Thyroid gland (tissue), 4 donors: Measurements from ENCODE around the gene PER3. TPM values are rescaled to one million over a fixed set of nuclear protein-coding genes. Genes with fewer than 3 reads are reported as not detected.

Experiments used
- DNase-seq, 2 donors: peaks; one replicate each; pipeline ENCODE4 v3.0.0-alpha.2; 2019
- H3K27ac ChIP-seq, 3 donors: fragments of 200-600 bp; sonication (generic); 1 replicate in 2 of 3; 2 replicates in 1 of 3; pipeline ENCODE4 v1.5.1; 2016 to 2019; ENCODE audit warnings: mild to moderate bottlenecking in 1 of 3, moderate library complexity in 1 of 3
- H3K27me3 ChIP-seq: fragments of 200-600 bp; sonication (generic); one replicate; pipeline ENCODE4 v1.5.1; 2019
- H3K36me3 ChIP-seq, 2 donors: fragments of 200-600 bp; sonication (generic); one replicate each; pipeline ENCODE4 v1.5.1; 2016 to 2019
- H3K4me1 ChIP-seq, 2 donors: fragments of 200-600 bp; sonication (generic); one replicate each; pipeline ENCODE4 v1.5.1; 2017 to 2019
- H3K4me3 ChIP-seq, 3 donors: fragments of 200-600 bp; sonication (generic); replicated peaks in 1 of 3; 1 replicate in 2 of 3; 2 replicates in 1 of 3; pipeline ENCODE4 v1.5.1; 2016; ENCODE audit warnings: mild to moderate bottlenecking in 1 of 3
- H3K9me3 ChIP-seq: fragments of 200-600 bp; sonication (generic); one replicate; pipeline ENCODE4 v1.5.1; 2017
- CTCF ChIP-seq, 6 experiments: fragments of 200-600 bp in 3 of 6; fragments of 450-650 bp in 3 of 6; sonication (generic) in 3 of 6; IDR thresholded peaks; one replicate each; pipeline ENCODE4 v1.5.1; 2016 to 2019; ENCODE audit warnings: antibody characterized with exemption in 6 of 6, mild to moderate bottlenecking in 2 of 6, inconsistent platforms in 1 of 6, moderate library complexity in 1 of 6
- POLR2A ChIP-seq, 2 donors: fragments of 450-650 bp; IDR thresholded peaks; one replicate each; pipeline ENCODE4 v1.6.1; 2017; ENCODE audit warnings: antibody characterized with exemption in 2 of 2, mild to moderate bottlenecking in 2 of 2, moderate library complexity in 1 of 2
- WGBS, 2 donors: methylation state at CpG; one replicate each; pipeline ENCODE4 v1.1.5; 2017; 5-methylcytosine and 5-hydroxymethylcytosine counted together
- intact Hi-C: fragments of 100-400 bp; cut with DNase I; formaldehyde crosslinking; loops from one replicate; pipeline ENCODE4 v1.15.1; 2023
- total RNA-seq, 4 donors: library from RNA; depleted of rRNA; stranded (reverse); fragments of >200 nt; gene quantifications; one replicate each; pipeline ENCODE4 v1.2.3, GENCODE V29; 2016

PER3 gene
- total RNA-seq, 4 donors from 2014 or later: 8.9 to 30.9 (median 20.9) TPM

- H3K4me3 ChIP-seq: no peak overlapping the region
- H3K4me1 ChIP-seq: no peaks in the 10 kb centered on the region
- intact Hi-C loops: no loop called here
- H3K27me3 ChIP-seq: no peaks in the 10 kb centered on the region
- 93 to 94% methylated on average over 6 of the region's 6 CpGs for WGBS, 2 donors
- DNase-seq: no peak
- H3K36me3 ChIP-seq: peaks cover 22 to 51% of the 10 kb centered on the region in 2 donors
- TF ChIP-seq POLR2A (IDR thresholded peaks at IDR 0.05): no peak
- no peak for TF ChIP-seq CTCF (IDR thresholded peaks at IDR 0.05)
- no peaks in the 10 kb centered on the region for H3K9me3 ChIP-seq
- H3K27ac ChIP-seq: no peak overlapping the region
Measured at GRCh38 chr1:7811476-7811875, 27.4 kb downstream of the PER3 start.

- H3K36me3 ChIP-seq: peaks cover 22 to 40% of the 10 kb centered on the region in 2 donors
- intact Hi-C loops: no loop called here
- WGBS, 2 donors: 98% methylated on average over 3 of the region's 3 CpGs
Measured at GRCh38 chr1:7813677-7814373, 29.7 kb downstream of the PER3 start.

GRCh38 chr1:7821282-7821681 lies 37.2 kb downstream of the PER3 start:
- Histone ChIP-seq H3K4me3 (no peak overlapping the region), H3K9me3 (no peaks in the 10 kb centered on the region), H3K27ac (no peak overlapping the region), H3K36me3 (peaks cover 15 to 37% of the 10 kb centered on the region in 2 donors), H3K27me3 (no peaks in the 10 kb centered on the region), H3K4me1 (no peaks in the 10 kb centered on the region)
- intact Hi-C loops: no loop called here
- TF ChIP-seq POLR2A (IDR thresholded peaks at IDR 0.05) (no peak), CTCF (IDR thresholded peaks at IDR 0.05) (no peak)
- WGBS, 2 donors: 82 to 92% methylated on average over 3 of the region's 3 CpGs
- no peak for DNase-seq

More at GRCh38 chr1:7813677-7814373, 29.7 kb downstream of the PER3 start:
- Histone ChIP-seq H3K9me3 (no peaks in the 10 kb centered on the region), H3K4me1 (no peaks in the 10 kb centered on the region), H3K27ac (no peak overlapping the region), H3K27me3 (no peaks in the 10 kb centered on the region), H3K4me3 (no peak overlapping the region)
- no peak for DNase-seq
- TF ChIP-seq CTCF (IDR thresholded peaks at IDR 0.05) (no peak), POLR2A (IDR thresholded peaks at IDR 0.05) (no peak)

- Histone ChIP-seq H3K4me1 (no peaks in the 10 kb centered on the region), H3K27me3 (no peaks in the 10 kb centered on the region), H3K4me3 (no peak overlapping the region), H3K27ac (peak overlapping the region in 2 of 3 donors; percentile 16 to 69), H3K9me3 (no peaks in the 10 kb centered on the region), H3K36me3 (peaks cover 29 to 43% of the 10 kb centered on the region in 2 donors)
- intact Hi-C loops: no loop called here
- DNase-seq: peak; percentile 90 to 91
- WGBS, 2 donors: 30 to 40% methylated on average over 8 of the region's 8 CpGs
- TF ChIP-seq POLR2A (IDR thresholded peaks at IDR 0.05): no peak
- no peak for TF ChIP-seq CTCF (IDR thresholded peaks at IDR 0.05)
Measured at GRCh38 chr1:7824701-7825100, 40.6 kb downstream of the PER3 start.

GRCh38 chr1:7826363-7826762 lies 42.3 kb downstream of the PER3 start:
- H3K4me3 ChIP-seq: no peak overlapping the region
- TF ChIP-seq CTCF (IDR thresholded peaks at IDR 0.05) (no peak), POLR2A (IDR thresholded peaks at IDR 0.05) (no peak)
- H3K36me3 ChIP-seq: peaks cover 17 to 33% of the 10 kb centered on the region in 2 donors
- H3K4me1 ChIP-seq: no peaks in the 10 kb centered on the region
- no peak for DNase-seq
- no peaks in the 10 kb centered on the region for H3K9me3 ChIP-seq
- H3K27ac ChIP-seq: no peak overlapping the region
- intact Hi-C loops: no loop called here
- 83 to 85% methylated on average over 7 of the region's 7 CpGs for WGBS, 2 donors
- H3K27me3 ChIP-seq: no peaks in the 10 kb centered on the region
